GM18858 (cell line): ENCODE results near the gene NT5E.

Experiments
- ATAC-seq: cut with Tn5 transposase; IDR thresholded peaks from one replicate; pipeline ENCODE4 v1.9.1; 2021; ENCODE audit not compliant: unreplicated experiment

The NT5E gene

DNA sequence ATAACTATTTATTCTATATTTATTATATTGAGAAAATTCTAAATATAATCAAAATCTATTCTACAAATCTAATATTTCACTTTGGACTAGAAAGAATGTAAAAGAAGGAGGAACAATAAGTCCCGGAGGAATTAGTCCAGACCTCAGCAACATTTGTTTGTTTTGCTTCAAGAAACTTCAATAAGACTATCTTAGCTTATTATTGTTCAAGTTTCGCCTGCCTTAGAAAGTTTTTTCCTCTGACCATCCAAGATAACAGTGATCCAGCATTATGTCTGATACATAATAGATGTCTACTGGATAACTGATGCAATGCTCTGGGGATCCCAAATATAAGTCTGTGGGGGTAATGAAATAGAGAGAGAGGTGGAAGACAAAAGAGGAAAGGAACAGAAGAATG is 28.7 kb upstream of the NT5E start:
- no peak for ATAC-seq

- no peak for ATAC-seq
Observed at GRCh38 chr6:85421972-85422371, 27.9 kb upstream of the NT5E start.

- ATAC-seq: no peak
Observed at GRCh38 chr6:85422996-85423395, 26.9 kb upstream of the NT5E start.

GRCh38 chr6:85424981-85425380 is 24.9 kb upstream of the NT5E start:
- ATAC-seq: no peak

DNA sequence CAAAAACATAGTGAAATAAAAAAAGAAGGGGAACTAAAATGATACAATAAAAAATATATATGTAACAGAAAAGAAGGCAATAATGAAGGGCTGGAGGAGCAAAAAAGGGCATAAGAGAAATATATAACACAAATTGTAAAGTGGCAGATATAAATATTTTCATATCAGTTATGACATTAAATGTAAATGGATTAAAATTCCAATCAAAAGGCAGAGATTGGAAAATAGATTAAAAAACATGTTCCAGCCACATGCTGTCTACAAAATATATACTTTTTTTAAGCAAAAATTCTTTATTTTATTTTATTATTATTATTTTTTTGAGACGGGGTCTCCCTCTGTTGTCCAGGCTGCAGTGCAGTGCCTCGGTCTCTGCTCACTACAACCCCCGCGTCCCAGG is 23.9 kb upstream of the NT5E start:
- ATAC-seq: no peak

GRCh38 chr6:85428486-85428885 is 21.4 kb upstream of the NT5E start:
- no peak for ATAC-seq

DNA sequence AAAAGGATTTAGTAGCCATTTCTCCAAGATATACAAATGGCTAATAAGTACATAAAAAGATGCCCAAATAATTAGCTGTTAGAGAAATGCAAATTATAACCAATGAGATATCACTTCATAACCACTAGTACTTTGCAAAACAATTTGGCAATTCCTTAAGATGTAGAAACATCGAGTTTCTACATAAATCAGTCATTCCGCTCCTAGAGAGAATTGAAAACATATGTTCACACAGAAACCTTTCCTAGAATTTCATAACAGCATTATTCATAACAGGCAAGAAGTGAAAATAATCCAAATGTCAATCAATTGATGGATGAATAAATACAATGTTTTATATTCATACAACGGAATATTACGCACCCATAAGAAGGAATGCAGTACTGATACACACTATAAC is 20.5 kb upstream of the NT5E start:
- no peak for ATAC-seq

DNA sequence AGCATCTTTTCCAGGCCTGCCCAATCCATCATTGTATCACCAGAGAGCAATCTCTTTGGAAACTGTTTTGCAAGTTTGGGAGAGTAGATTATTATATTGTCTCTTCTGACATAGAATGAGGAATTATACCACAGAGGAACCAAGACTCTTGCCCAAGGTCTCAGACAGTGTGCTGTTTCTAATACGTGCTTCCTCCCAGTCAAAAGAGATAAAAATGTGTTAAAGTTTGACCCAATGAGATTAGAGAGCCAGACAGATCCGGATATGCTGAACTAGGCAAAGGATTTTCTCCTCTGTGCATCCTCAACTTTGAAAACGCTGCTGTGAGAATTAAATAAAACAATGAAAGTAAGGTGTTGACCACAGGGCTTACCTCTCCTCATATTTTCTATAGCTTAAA is 18.6 kb upstream of the NT5E start:
- ATAC-seq: no peak

DNA sequence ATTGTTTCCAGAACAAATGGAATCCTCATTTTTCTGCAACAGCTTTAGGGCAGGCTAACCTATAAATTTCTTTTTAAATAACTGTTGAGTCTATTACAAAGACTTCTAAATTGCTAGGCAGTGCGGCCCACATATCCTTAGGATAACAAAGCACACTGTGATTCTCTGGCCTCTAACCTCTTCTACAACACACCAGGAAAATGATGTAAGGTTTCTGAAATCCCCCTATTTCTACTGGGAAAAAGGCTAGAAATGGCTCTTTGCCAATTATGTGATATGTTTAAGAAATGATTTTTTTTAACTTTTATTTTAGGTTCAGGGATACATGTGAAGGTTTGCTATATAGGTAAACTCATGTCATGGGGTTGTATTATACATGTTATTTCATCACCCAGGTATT is 17.3 kb upstream of the NT5E start:
- ATAC-seq: no peak

- no peak for ATAC-seq
Observed at GRCh38 chr6:85435851-85436250, 14.0 kb upstream of the NT5E start.

DNA sequence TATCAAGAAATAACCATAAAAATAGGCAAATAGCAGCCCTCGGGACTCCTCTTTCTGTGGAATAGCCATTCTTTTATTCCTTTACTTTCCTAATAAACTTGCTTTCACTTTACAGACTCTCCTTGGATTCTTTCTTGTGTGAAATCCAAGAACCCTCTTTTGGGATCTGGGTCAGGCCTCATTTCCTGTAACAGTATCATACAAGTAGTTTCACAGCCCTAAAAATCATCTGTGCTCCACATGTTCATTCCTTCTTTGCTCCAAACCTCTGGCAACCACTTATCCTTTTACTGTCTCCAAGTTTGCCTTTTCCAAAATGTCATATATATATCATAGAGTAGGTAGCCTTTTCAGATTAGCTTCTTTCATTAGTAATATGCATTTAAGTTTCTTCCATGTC is 13.5 kb upstream of the NT5E start:
- no peak for ATAC-seq

GRCh38 chr6:85436939-85437495 is 12.9 kb upstream of the NT5E start:
- no peak for ATAC-seq

DNA sequence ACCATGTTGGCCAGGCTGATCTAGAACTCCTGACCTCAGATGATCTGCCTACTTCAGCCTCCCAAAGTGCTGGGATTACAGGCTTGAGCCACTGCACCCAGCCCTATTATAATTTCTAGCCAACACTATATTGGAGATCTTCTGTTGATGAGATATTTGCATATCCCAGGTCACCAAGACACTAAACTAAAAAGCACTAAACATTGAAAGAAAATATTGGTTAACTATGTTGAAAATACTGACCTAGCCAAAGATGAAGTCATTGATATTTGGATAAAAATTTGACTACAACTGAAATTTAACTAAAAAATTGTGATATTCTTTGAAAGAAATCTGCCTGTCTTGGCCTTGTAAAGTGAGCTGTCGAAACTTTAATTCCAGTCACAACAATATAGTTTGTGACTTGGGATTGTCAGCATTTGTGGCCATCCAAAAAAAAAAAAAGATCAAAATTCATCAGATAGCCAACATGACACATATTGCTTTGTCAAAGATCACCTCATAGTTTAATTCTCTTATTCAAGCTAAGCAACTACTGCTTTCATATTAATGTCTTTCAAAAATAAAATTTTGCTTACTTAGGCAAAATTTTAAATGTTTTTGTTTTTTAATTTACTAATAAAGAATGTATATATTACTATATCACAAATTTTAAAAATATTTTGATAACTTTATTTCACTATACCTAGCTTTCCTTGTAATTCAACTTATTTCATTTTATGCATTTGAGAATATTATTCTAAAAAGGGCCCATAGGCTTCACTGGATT is 6.3 kb upstream of the NT5E start:
- no peak for ATAC-seq

DNA sequence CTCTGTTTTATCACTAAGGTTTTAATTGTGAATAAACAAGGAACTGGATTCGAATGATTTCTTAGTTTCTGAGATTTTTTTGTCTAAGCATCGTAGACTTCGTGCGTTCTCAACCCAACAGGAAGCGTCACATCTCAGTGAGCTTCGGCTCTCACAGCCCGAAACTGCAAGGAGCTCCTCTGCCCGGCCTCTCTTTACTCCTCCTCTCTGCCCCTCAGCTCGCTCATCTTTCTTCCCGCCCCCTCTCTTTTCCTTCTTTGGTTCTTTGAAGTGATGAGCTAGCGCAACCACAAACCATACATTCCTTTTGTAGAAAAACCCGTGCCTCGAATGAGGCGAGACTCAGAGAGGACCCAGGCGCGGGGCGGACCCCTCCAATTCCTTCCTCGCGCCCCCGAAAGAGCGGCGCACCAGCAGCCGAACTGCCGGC is 480 bp upstream of the NT5E start:
- peak; percentile 44 for ATAC-seq

- ATAC-seq: no peak
Observed at GRCh38 chr6:85451565-85452306, 1.9 kb downstream of the NT5E start.

GRCh38 chr6:85452441-85452881 is 2.6 kb downstream of the NT5E start:
- ATAC-seq: no peak

DNA sequence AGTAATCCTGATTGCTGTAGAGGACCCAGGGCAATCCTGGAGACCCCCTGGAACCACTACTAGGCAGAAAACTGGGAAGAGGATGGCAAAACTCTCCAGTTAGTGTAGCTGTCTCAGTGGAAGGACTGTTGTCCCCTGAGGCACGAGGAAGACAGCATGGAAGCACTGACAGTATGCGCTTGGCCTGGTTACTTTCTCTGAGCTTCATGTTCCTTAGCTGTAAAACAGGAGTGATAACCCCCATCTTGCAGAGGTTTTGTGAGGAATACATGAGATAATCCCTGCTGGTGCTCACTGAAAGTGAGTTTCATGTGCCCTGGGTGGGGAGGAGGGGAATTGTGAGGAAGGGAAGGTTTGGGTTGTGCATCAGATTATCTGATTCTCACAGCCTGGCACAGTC is 3.2 kb downstream of the NT5E start:
- ATAC-seq: no peak

DNA sequence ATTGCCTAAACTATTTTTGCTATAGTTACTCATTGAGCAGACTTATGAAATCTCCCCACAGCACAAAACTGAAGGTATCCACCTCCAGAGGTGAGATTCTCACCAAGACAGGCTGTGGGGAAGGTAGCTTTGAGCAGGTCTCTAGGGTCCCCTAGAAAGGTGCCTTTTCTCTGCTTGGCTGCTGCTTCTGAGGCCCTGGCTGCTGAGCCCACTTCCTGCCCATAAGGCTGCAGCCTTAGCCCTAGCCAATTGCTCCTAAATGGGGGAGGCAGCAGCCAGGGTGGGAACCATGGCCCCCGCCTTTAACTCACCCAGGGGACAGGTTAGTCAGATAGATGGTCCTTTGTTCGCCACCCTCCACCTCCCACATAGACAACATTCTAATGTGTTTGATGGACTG is 3.6 kb downstream of the NT5E start:
- no peak for ATAC-seq

DNA sequence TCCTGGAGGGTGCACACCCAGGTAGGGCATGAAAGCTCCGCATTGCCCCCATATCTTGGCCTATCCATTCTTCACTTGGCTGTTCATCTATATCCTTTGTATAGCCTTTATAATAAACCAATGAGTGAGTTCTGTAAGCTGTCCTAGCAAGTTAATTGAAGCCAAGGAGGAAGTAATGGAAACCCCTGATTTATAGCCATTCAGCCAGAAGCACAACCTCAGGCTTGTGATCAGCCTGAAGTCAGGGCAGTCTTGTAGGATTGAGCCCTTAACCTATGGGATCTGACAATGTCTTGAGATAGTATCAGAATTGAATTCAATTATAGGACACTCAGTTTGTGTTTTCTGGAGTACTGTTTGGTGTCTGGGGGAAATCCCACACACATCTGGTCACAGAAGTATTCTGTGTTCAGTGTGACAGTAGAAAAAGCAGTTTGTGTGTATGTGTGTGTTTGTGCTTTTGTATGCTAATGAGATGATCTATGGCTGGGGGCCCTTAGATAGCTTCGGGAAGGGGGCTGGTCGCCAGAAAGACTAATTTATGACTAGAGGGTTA is 5.7 kb downstream of the NT5E start:
- ATAC-seq: no peak

DNA sequence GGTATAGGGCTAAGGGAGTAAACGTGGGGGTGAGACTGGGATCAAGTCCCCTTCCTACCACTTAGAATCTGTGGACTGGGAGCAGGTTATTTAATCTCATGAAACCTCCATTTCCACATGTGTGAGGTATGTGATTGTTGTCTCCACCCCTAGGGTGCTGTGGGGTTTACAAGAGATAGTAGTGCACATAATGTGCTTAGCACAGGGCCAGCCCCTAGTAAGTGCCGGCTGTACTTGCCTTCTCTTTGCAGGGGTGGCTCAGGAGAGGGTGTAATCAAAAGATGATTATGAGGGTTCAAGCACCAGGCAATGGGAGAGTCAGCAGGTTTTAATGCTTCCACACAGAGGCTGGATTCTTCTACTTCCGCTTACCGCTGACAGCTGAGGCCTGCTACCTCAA is 6.9 kb downstream of the NT5E start:
- no peak for ATAC-seq

DNA sequence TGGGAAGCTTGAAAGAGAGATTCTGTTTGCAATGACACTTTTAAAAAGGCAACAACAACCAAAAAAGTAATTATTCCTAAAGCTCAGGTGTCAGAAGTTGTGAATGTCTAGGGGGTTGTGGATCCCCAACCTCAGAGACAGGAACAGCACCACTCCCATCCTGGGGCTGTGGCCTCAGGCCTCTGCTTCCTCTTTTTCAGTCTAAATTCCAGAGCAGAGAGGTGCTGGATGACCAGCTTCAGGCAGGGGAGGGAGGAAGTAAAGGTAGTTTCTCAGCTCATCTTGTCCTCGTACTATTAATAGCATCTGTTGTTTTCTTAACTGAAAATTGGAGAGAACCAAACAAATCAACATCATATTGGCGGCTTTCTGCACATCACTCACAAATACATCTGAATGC is 8.3 kb downstream of the NT5E start:
- ATAC-seq: no peak

DNA sequence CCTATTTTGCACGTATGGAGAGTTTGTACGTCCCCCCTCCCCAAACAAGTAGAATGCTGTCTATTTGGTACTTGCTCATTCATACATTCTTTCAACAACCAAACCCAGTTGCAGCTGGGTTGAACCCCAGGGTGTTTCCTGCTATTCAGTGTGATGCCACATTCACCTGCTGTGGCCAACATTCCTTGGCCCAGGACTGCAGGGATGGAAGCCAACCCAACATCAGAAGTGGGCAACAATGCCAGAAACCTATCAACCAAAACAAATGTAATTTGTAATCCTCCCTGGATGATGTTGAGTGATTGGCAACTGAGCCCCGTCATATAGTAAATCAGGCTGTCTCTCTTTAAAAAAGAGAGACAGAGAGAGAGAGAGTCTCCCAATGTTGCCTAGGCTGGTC is 8.9 kb downstream of the NT5E start:
- ATAC-seq: no peak
